GM21825 (cell line): ENCODE data around the gene RPRD1A.
A peak's percentile ranks its signal among the peaks of the same experiment; 100 is the strongest.
"Not testable (repeated sequence)": the region's sequence is repeated elsewhere in the genome, so short reads cannot be mapped to it uniquely, and the experiment has no call there.

Source experiments
- ATAC-seq: cut with Tn5 transposase; IDR thresholded peaks from one replicate; pipeline ENCODE4 v1.9.1; 2021; ENCODE audit warnings: mild to moderate bottlenecking, moderate library complexity; ENCODE audit not compliant: unreplicated experiment

Gene RPRD1A

DNA sequence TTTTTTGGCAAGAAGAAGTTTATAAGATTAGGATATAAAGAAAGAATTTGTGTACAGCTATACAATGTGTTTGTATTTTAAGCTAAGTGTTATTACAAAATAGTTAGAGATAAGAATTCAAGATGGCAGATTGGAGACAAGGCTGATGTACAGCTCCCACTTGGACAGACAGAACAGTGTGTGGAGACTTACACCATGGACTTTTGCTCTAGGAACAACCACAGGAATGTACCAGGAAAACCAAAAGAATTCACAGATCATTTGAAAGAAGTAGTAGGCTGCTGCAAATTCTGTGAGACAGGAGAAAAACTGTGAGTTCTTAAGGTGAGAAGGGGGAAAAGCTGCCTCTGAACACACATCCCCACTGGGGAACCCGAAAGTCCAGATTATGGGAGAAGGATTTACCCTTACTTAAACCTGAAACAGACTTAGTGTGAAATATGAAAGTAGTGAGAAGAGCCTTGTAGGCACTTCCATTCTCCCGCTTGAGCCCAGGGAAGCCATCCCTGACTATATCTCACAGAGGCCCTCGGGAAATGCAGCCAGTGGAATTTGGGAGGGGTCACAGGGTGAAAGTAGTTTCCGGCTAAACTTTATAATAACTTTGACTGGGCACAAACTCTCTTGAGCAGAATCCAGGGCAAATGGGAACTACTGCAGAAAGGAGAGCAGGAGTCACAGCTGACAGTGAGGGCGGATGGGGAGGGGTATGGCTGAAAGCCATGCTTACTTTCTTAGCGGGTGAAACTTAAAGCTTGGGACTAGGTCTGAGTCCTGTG lies 11.6 kb upstream of the RPRD1A start:
- ATAC-seq = no peak

DNA sequence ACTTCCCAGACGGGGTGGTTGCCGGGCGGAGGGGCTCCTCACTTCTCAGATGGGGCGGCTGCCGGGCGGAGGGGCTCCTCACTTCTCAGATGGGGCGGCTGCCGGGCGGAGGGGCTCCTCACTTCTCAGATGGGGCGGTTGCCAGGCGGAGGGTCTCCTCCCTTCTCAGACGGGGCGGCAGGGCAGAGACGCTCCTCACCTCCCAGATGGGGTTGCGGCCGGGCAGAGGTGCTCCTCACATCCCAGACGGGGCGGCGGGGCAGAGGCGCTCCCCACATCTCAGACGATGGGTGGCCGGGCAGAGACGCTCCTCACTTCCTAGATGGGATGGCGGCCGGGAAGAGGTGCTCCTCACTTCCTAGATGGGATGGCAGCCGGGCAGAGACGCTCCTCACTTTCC lies 10.4 kb upstream of the RPRD1A start:
- ATAC-seq = not testable (repeated sequence)

GRCh38 chr18:36075862-36076587 lies 8.7 kb upstream of the RPRD1A start:
- peak; percentile 64 for ATAC-seq

- ATAC-seq = no peak
Measured at GRCh38 chr18:36074435-36074834, 7.1 kb upstream of the RPRD1A start.

DNA sequence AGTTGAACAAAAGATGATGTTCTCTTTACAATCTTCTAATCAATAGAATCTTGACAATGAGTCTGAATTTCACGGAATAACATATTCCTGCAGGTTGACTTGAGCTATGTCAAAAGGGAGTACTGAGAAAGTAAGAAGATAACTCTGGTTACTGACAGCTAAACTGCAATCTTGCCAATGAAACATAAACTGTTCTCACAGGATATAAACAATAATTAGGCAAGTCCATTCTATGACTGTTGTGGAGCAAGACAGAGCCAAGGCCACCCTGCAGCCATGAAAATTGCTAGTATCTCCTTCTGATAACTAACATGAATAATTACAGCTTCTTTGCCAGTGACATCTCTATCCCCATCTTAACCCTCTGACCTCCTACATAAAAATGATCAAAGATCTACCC lies 6.3 kb upstream of the RPRD1A start:
- no peak for ATAC-seq

GRCh38 chr18:36072406-36072805 lies 5.0 kb upstream of the RPRD1A start:
- not testable (repeated sequence) for ATAC-seq

- peak; percentile 4 for ATAC-seq
Measured at GRCh38 chr18:36066686-36067054, 689 bp downstream of the RPRD1A start.

- ATAC-seq = no peak
Measured at GRCh38 chr18:36066001-36066400, 1.4 kb downstream of the RPRD1A start.

DNA sequence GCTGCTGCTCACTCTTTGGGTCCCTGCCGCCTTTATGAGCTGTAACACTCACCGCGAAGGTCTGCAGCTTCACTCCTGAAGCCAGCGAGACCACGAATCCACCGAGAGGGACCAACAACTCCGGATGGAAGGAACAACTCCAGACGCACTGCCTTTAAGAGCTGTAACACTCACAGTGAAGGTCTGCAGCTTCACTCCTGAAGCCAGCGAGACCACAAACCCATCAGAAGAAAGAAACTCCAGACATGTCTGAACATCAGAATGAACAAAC lies 2.6 kb downstream of the RPRD1A start:
- ATAC-seq = not testable (repeated sequence)

DNA sequence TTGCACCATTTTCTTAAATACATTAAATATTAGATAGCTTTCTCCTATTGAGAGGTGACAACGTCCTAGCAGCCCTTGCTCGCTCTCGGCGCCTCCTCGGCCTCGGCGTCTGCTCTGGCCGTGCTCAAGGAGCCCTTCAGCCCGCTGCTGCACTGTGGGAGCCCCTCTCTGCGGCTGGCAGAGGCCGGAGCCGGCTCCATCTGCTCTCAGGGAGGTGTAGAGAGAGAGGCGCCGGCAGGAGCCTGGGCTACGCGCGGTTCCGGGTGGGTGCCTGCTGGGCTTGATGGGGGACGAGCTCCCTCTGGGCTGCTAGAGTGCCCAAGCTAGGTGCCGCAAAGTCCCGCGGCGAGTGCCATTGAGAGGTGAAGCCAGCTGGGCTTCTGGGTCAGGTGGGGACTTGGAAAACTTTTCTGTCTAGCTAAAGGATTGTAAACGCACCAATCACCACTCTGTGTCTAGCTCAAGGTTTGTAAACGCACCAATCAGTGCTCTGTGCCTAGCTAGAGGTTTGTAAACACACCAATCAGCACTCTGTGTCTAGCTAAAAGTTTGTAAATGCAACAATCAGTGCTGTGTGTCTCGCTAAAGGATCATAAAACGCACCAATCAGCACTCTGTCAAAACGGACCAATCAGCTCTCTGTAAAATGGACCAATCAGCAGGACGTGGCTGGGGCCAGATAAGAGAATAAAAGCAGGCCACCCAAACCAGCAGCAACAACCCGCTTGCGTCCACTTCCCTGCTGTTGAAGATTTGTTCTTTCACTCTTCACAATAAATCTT lies 3.1 kb downstream of the RPRD1A start:
- no peak for ATAC-seq

DNA sequence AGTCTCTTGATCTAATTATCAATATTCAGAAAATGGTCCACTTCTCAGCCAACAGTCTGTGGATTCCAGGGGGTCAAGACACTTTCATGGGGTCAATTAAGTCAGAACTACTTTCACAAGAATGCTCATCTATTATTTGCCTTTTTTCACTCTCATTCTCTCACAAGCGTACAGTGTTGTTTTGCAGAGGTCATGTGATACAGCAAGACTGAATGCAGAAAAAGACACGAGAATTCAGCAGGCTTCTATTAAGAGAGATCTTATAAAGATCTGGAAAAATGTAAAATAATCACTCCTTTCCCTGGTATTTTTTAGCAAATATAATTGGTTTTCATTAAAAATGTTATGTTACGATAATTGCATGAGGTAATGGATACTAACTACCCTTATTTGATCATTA lies 8.7 kb downstream of the RPRD1A start:
- no peak for ATAC-seq

DNA sequence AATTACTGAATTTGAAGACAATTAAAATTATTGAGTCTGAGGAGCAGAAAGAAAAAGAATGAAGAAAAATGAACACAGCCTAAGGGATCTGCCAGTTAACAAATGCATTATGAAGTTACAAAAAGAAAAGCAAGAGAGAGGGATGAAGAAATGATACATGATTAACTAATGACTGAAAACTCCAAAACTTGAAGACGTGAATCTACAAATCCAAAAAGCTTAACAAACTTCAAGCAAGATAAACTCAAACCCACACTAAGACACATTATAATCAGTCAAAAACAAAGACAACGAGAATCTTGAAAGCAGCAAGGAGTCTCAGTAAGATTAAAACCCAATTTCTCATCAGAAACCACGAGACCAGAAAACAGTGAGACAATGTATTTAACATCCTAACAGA lies 15.6 kb downstream of the RPRD1A start:
- ATAC-seq = no peak

DNA sequence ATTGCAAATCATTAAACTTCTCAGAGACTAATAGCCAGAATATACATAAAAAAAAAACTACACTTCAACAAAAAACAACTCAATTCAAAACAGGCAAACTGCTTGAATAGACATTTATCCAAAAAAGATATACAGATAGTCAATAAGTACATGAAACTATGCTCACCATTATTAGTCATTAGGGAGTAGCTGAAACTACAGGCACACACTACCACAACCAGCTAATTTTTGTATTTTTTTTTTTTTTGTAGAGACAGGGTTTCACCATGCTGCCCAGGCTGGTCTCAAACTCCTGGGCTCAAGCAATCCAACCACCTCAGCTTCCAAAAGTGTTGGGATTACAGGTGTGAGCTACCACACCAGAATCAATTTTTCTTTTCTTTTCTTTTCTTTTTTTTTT lies 16.9 kb downstream of the RPRD1A start:
- ATAC-seq = no peak

DNA sequence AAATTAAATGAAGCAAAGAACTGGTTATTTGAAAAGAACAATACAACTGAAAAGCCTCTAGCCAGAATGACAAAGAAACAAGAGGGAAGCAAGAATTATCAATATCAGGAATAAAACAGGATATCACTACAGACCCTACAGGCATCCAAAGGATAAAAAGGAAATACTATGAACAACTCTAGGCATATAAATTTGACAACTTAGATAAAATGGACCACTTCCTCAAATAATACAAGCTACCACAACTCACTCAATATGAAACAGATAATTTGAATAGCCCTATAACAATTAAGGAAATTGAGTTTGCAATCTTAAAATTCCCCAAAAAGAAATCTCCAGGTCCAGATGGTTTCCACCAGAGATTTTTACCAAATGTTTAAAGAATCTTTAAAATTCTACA lies 19.8 kb downstream of the RPRD1A start:
- no peak for ATAC-seq

GRCh38 chr18:36046898-36047297 lies 20.5 kb downstream of the RPRD1A start:
- ATAC-seq = no peak

GRCh38 chr18:36045241-36045991 lies 21.9 kb downstream of the RPRD1A start:
- no peak for ATAC-seq

DNA sequence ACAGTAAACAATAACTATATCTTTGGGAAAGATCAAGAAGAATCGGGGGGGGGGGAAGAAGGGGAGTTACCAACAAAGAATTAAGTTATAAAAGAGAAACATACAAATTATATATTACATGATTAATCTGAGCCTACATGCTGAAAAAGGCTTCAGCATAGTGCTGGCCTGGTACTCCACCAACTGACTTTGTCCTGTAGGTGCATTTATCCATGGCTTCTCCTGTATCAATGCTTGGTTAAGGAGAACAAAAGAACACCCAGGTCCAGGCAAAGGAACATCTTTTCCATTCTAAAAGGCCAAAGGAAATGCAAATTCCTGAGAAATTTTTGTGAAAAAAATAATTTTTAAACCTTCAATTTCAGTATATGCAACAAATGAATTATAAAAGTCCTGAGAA lies 24.2 kb downstream of the RPRD1A start:
- ATAC-seq = no peak

- ATAC-seq = no peak
Measured at GRCh38 chr18:36041146-36041545, 26.2 kb downstream of the RPRD1A start.

DNA sequence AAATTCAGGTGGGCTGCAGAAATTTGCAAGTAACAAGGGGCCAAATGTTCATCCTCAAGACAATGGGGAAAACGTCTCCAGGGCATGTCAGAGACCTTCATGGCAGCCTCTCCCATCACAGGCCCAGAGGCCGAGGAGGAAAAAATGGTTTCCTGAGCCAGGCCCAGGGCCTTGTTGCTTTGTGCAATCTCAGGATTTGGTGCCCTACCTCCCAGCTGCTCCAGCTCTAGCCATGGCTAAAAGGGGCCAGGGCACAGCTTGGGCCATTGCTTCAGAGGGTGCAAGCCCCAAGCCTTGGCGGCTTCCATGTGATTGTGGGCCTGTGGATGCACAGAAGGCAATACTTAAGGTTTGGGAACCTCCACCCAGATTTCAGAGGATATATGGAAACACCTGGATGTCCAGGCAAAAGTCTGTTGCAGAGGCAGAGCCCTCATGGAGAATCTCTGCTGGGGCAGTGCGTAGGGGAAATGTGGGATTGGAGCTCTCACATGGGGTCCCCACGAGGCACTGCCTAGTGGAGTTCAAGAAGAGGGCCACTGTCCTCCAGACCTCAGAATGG lies 29.2 kb downstream of the RPRD1A start:
- no peak for ATAC-seq

DNA sequence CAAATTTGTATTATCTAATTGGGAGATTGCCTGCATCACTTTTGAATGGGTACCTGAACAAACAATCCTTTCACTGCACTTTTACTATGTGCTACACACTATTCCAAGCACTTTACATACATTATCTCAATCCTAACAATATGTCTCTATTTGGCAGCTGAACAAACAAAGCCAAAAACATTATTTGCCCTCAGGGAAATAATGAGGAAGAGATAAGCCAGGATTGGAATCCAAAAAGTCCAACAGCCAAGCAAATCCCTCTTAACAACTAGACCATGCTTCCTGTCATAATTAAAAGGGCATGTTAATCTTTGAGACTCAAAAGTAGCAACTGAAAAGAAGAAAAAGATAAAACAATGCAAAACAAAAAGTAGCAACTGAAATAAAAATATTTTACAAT lies 32.1 kb downstream of the RPRD1A start:
- ATAC-seq = no peak

GRCh38 chr18:36034299-36034895 lies 33.0 kb downstream of the RPRD1A start:
- no peak for ATAC-seq
